Stomach smooth muscle (tissue), 2 donors: ENCODE data around the gene MPPED2.

ENCODE experiments used
- H3K27ac ChIP-seq: one replicate; pipeline ENCODE4 v1.7.0; 2013; ENCODE audit warnings: mild to moderate bottlenecking, low read length, inconsistent platforms
- H3K27me3 ChIP-seq, 2 donors: one replicate each; pipeline ENCODE4 v1.7.0; 2013; ENCODE audit warnings: low read length in 2 of 2; ENCODE audit not compliant: insufficient read depth in 2 of 2, control insufficient read depth in 1 of 2
- H3K36me3 ChIP-seq, 2 donors: one replicate each; pipeline ENCODE4 v1.7.0; 2013; ENCODE audit warnings: low read length in 2 of 2; ENCODE audit not compliant: control insufficient read depth in 2 of 2, insufficient read depth in 2 of 2
- H3K4me1 ChIP-seq: one replicate; pipeline ENCODE4 v1.7.0; 2013; ENCODE audit warnings: low read length; ENCODE audit not compliant: control insufficient read depth, insufficient read depth
- H3K4me3 ChIP-seq, 2 donors: one replicate each; pipeline ENCODE4 v1.7.0; 2013; ENCODE audit warnings: low read length in 2 of 2
- H3K9ac ChIP-seq, 2 donors: one replicate each; pipeline ENCODE4 v1.7.0; 2013; ENCODE audit warnings: low read length in 2 of 2, mild to moderate bottlenecking in 1 of 2
- H3K9me3 ChIP-seq, 2 donors: one replicate each; pipeline ENCODE4 v1.7.0; 2013; ENCODE audit warnings: low read length in 2 of 2; ENCODE audit not compliant: control insufficient read depth in 2 of 2
- donor health status: healthy.
- donor health status: Pancreatic carcinoma.

Gene MPPED2

DNA sequence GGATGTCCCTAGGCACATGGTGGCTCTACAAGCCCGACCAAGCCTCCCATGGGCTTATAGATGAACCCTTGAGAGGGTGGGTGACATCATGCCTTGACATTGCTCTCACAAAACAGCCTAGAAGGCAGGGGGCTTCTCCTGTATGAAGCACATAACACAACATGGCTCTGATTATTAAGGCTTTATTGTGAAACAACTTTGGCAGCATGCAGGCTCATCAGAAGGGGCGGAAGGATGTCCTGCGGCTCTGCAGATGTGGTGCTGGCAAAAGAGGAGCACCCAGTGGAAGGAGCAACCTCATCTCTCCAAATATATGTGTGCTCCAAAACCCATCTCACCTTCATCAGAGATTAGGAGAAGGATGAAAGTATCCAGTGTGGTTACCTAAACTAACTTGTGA lies 100.4 kb downstream of the MPPED2 start:
- no peaks in the 10 kb centered on the region for H3K9me3 ChIP-seq
- no peak overlapping the region for H3K9ac ChIP-seq
- H3K36me3 ChIP-seq = no peaks in the 10 kb centered on the region
- H3K27me3 ChIP-seq = no peaks in the 10 kb centered on the region
- H3K4me3 ChIP-seq = no peak overlapping the region
- no peak overlapping the region for H3K27ac ChIP-seq
- H3K4me1 ChIP-seq = peaks cover 18% of the 10 kb centered on the region

- H3K9ac ChIP-seq = no peak overlapping the region
- H3K4me3 ChIP-seq = no peak overlapping the region
- H3K27me3 ChIP-seq = no peaks in the 10 kb centered on the region
- peaks cover 18% of the 10 kb centered on the region for H3K4me1 ChIP-seq
- no peak overlapping the region for H3K27ac ChIP-seq
- H3K36me3 ChIP-seq = no peaks in the 10 kb centered on the region
- H3K9me3 ChIP-seq = no peaks in the 10 kb centered on the region
These were observed 100.9 kb downstream of the MPPED2 start for GRCh38 chr11:30485222-30485621.

- Histone ChIP-seq H3K9ac (no peak overlapping the region), H3K4me1 (peaks cover 10% of the 10 kb centered on the region), H3K36me3 (no peaks in the 10 kb centered on the region), H3K27ac (no peak overlapping the region), H3K9me3 (no peaks in the 10 kb centered on the region), H3K27me3 (no peaks in the 10 kb centered on the region), H3K4me3 (no peak overlapping the region)
These were observed 103.1 kb downstream of the MPPED2 start for GRCh38 chr11:30483056-30483455.

DNA sequence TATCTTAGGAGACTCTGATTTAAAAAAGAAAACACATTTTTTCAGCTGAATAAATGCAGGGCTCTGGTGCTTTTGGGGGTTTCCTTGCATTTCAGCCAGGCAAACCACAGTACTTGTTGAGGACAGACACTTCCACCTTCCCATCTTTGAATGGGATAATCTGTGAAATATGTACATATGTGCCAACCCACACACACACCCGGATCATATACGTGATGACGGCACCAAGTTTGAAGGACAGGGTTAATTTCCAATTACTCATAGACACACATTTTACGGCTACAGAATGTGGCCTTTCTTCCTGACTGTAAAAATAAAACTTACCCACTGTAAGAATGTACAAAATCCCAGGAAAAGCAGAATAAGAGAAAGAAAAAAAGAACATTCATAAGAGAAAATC lies 104.4 kb downstream of the MPPED2 start:
- H3K9me3 ChIP-seq = no peaks in the 10 kb centered on the region
- H3K4me1 ChIP-seq = peaks cover 2% of the 10 kb centered on the region
- H3K27ac ChIP-seq = no peak overlapping the region
- H3K4me3 ChIP-seq = peak overlapping the region in 1 of 2 donors; percentile 19
- no peaks in the 10 kb centered on the region for H3K27me3 ChIP-seq
- no peaks in the 10 kb centered on the region for H3K36me3 ChIP-seq
- H3K9ac ChIP-seq = no peak overlapping the region

DNA sequence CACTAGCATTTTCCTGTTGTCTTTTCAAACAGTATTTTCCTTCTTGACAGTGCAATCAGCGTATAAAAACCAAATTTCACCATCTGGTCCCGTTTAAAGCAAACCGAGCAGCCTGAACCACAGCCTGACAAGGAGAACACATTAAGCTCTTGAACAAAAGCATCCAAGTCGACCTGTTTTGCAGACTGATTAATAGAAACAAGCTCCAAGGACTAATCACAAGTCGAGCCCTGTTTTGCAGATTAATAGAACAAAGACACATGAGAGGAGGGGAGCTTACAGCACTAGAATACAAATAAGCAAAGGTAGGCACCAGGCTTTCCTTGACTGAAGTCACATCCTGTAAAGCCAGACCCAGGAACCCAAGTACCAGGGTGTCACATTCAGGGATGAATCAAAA lies 104.8 kb downstream of the MPPED2 start:
- Histone ChIP-seq H3K9me3 (no peaks in the 10 kb centered on the region), H3K36me3 (no peaks in the 10 kb centered on the region), H3K4me3 (peak overlapping the region in 1 of 2 donors; percentile 19), H3K27me3 (no peaks in the 10 kb centered on the region), H3K27ac (no peak overlapping the region), H3K4me1 (peaks cover 2% of the 10 kb centered on the region), H3K9ac (no peak overlapping the region)

DNA sequence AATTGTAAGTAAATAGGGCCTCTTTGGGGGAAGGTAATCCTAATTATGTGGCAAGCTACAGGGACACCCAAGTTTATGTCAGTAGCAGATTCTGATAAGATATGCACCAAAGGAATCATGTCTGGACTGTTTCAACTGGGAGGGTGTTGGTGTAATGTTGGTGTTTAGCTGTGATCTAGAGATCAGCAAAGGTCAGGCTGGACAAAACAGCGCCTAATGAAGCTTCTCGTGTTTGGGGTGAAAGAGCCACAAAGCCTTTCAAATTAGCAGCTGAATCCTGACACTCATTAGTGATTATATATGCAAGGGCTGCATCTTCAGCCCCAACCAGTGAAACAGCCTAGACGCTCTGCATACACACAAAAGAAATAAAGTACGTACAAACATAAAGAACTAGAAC lies 106.3 kb downstream of the MPPED2 start:
- Histone ChIP-seq H3K4me3 (no peak overlapping the region), H3K9ac (no peak overlapping the region), H3K4me1 (peaks cover 2% of the 10 kb centered on the region), H3K9me3 (no peaks in the 10 kb centered on the region), H3K27ac (no peak overlapping the region), H3K27me3 (no peaks in the 10 kb centered on the region), H3K36me3 (no peaks in the 10 kb centered on the region)

DNA sequence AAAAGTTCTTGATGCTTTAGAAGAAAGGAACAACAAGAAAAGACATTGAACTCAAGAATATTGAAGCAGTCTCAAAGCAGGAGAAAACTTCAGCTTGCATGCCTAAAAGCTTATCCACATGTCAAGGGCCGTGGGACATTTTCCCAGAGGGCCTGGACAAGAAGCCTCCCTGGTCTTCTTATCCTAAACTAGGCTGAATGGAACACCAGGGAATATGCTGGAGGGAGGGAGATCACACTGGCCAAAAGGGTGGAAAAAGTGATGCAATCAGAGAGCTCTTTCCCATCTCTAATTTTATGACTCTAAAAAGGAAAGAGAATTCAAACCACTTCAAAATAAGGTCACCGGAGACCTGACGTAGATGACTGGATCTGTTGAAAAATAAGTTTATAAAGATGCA lies 107.2 kb downstream of the MPPED2 start:
- no peaks in the 10 kb centered on the region for H3K9me3 ChIP-seq
- H3K36me3 ChIP-seq = no peaks in the 10 kb centered on the region
- H3K4me1 ChIP-seq = peaks cover 2% of the 10 kb centered on the region
- H3K27me3 ChIP-seq = no peaks in the 10 kb centered on the region
- H3K4me3 ChIP-seq = peak overlapping the region in 1 of 2 donors; percentile 31
- peak overlapping the region; percentile 3 for H3K27ac ChIP-seq
- H3K9ac ChIP-seq = no peak overlapping the region

GRCh38 chr11:30477061-30477460 lies 109.1 kb downstream of the MPPED2 start:
- H3K9me3 ChIP-seq = no peaks in the 10 kb centered on the region
- no peak overlapping the region for H3K9ac ChIP-seq
- peaks cover 2% of the 10 kb centered on the region for H3K4me1 ChIP-seq
- H3K36me3 ChIP-seq = no peaks in the 10 kb centered on the region
- no peaks in the 10 kb centered on the region for H3K27me3 ChIP-seq
- H3K27ac ChIP-seq = no peak overlapping the region
- H3K4me3 ChIP-seq = no peak overlapping the region

DNA sequence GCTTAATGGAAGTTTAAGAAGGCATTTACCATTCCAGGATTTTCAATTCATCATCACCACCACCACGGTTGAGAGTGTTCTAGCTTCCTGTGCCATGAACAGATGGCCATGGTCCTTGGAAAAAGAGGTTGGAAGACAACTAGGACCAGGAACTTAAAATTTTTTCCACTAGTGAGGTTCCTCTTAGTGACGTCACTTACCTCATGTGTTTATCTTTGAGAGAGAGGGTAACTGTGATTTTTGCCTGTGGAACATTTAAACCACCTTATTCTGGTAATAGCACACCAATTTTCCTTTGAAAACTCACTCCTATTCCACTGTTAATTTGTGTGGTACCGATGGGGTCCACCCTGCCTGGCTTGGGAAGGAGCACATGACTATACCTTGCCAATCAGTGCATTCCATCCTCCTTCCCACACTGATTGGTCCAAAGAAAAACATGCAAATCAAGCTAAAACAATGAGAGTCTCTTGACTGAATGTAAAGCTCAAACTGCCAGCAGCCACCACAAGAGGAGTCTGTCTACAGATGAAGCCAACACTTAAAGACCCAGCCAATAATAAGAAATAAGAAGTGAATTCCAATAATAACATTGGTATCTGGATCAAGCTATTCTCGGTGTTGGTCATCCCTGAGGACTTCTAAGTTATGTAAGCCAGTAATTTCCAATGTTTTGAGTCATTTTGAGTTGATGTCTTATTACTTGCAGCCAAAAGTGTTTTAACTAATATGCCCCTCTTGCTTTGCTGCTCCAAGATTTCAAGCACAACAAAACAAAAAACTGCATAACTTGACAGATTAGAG lies 111.8 kb downstream of the MPPED2 start:
- no peaks in the 10 kb centered on the region for H3K36me3 ChIP-seq
- H3K27ac ChIP-seq = no peak overlapping the region
- H3K9ac ChIP-seq = no peak overlapping the region
- H3K4me3 ChIP-seq = no peak overlapping the region
- H3K9me3 ChIP-seq = no peaks in the 10 kb centered on the region
- no peaks in the 10 kb centered on the region for H3K27me3 ChIP-seq
- peaks cover 2% of the 10 kb centered on the region for H3K4me1 ChIP-seq

- Histone ChIP-seq H3K27ac (no peak overlapping the region), H3K9ac (no peak overlapping the region), H3K4me1 (peaks cover 3% of the 10 kb centered on the region), H3K27me3 (no peaks in the 10 kb centered on the region), H3K36me3 (no peaks in the 10 kb centered on the region), H3K4me3 (no peak overlapping the region), H3K9me3 (no peaks in the 10 kb centered on the region)
These were observed 114.9 kb downstream of the MPPED2 start for GRCh38 chr11:30471244-30471643.

GRCh38 chr11:30468881-30469280 lies 117.3 kb downstream of the MPPED2 start:
- Histone ChIP-seq H3K27ac (no peak overlapping the region), H3K9me3 (no peaks in the 10 kb centered on the region), H3K27me3 (no peaks in the 10 kb centered on the region), H3K4me3 (no peak overlapping the region), H3K9ac (no peak overlapping the region), H3K4me1 (peaks cover 3% of the 10 kb centered on the region), H3K36me3 (no peaks in the 10 kb centered on the region)
